SW 1271 (cell line): Measurements from ENCODE around the gene MCM9.
"Not testable (repeated sequence)": the region's sequence is repeated elsewhere in the genome, so short reads cannot be mapped to it uniquely, and the experiment has no call there.

Source experiments
- DNase-seq, 2 experiments: peaks; one replicate each; lab custom pipeline; 2025; lab: John Stamatoyannopoulos, UW

The MCM9 gene

DNA sequence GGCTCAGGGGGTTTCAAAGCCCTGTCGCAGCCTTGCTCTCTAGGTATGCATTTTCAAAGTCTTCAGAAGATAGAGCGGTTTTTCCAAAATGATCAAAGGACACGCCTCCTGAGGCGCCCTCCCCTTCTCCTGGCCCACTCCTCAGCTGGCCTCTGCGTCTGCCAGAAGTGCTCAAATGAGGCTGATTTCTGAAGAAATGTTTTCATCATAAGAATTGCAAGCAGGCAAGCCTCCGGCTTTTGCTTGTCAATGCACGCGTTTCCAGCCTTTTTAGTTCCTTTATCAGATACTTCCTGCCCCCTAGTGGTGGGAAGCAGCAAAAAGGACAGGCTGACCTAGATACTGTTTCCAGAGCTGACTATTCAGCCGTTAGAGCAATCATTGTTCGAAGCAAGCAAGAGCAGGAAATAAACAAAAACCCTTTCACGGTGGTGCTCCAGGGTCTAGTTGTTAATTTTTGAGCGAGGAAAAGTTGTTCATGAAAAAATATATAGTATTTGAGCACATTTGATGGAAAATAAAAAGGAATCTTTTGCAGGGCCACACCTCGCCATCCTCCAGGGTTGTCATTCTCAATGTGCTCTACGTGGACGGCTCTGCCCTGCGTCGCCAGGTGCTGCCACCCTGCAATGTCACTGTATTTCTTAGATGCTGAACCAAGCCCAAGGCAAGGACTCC lies 134.4 kb downstream of the MCM9 start:
- peak; percentile 18 to 68 for DNase-seq

DNA sequence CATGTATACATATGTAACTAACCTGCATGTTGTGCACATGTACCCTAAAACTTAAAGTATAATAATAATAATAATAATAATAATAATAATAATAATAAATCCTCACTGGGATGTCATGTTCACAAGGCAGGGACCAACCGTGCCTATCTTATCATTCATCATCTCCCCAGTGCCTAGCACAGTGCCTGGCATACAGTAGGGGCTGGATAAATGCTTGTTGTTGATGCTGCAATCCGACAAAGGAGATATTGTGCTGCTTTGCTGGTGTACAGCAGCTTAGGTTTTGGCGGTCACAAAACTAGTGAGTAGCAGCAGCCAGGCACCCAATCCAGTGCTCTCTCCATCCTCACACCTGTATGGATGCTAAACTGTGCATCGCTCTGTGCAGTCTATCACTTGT lies 135.1 kb downstream of the MCM9 start:
- no peak for DNase-seq

DNA sequence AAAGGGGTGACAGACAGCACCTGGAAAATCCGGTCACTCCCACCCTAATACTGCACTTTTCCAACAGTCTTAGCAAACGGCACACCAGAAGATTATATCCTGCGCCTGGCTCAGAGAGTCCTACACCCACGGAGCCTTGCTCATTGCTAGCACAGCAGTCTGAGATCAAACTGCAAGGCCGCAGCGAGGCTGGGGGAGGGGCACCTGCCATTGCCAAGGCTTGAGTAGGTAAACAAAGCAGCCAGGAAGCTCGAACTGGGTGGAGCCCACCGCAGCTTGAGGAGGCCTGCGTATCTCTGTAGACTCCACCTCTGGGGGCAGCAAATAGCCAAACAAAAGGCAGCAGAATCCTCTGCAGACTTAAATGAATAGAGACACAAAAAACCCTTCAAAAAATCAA lies 138.4 kb downstream of the MCM9 start:
- DNase-seq, result not testable (repeated sequence)

DNA sequence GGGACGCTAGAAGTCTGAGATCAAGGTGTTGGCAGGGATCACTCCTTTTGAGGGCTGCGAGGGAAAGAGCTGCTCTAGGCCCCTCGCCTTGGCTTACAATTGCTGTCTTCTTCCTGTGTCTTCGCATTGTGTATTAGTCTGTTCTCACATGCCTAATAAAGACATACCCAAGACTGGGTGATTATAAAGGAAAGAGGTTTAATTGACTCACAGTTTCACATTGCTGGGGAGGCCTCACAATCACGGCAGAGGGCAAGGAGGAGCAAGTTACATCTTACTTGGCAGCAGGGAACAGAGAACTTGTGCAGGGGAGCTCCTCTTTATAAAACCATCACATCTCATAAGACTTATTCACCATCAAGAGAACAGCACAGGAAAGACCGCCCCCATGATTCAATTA lies 143.5 kb downstream of the MCM9 start:
- DNase-seq, result no peak

DNA sequence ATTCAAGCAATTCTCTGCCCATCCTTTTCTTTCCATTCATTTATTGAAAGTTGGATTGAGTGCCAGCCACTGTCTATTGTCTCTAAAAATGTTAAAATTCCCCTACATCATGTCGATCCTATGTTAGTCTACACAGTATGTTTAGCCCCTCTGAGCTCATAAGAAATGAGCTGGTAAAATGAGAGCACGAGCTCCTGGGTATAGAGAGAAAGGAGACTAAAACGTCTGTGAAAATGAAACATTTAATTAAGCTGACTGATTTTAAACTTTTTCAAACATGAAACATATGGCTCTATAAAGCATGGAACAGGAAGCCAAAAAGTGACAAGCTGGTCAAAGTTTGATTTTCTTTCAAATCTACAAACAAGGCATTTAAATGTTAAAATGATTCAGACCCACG lies 145.0 kb downstream of the MCM9 start:
- no peak for DNase-seq

DNA sequence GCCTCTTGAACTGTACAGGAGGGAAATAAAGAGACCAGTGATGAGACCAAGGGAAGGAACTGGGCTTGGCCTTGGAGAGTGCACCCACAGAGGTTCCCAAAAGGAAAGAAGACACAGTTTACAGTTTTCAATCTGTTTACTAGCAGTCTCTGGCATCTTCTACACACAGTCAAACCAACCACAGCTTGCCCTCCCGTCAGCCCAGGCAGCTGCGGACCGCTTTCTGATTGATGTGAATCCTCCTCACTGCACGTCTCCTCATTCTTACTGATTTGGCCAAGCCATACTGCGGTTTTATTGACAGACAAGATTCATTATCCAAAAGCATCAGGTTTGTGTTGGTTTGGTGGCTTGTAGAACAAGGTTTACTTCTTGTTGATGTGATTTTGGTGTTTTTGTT lies 145.5 kb downstream of the MCM9 start:
- DNase-seq, result no peak

DNA sequence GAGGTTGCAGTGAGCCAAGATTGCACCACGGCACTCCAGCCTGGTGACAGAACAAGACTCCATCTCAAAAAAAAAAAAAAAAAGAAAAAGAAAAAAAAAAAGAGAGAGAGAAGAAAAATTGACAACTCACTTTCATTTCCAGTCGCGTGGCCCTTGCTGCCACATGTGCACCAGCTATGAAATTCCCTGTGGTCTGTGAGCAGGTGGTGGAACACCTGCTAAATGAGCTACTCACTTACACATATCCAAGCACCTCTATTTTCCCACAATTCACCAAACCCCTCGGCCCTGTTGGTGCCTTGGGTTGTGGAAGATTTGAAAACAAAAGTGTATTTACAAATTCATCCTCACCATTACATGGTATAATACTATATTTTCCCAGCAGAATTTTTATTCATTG lies 146.3 kb downstream of the MCM9 start:
- no peak for DNase-seq

DNA sequence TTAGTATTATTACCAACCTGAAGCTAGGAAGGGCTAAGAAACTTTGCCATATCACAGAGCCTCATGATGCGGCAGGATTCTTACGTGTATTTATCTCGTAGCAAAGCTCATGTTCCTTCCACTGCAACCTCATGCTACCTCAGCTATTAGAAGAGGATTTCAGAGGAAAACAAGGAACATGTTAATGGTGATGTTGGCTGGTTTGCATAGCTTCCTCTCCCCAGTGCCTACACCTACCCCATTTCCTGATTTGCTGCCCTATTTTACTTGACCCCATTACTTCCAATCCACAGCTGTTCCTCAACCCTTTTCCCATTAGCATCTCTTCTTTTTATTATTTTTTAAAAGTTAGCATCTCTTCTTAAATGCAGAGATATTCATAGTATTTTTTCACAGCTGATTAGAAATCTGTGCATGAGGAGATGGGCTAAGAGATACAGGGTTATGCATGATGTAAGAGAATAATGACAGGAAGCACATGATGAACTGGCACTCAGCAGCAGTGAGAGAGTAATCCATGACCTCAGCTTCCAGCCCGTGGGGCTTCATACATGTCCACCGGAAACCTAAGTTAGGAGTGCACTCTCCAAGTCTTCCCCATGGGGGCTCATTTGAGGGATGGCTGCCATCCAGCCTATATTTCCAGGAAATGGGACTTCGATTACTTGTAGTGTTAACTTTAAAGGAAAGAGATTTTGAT lies 147.1 kb downstream of the MCM9 start:
- no peak for DNase-seq

DNA sequence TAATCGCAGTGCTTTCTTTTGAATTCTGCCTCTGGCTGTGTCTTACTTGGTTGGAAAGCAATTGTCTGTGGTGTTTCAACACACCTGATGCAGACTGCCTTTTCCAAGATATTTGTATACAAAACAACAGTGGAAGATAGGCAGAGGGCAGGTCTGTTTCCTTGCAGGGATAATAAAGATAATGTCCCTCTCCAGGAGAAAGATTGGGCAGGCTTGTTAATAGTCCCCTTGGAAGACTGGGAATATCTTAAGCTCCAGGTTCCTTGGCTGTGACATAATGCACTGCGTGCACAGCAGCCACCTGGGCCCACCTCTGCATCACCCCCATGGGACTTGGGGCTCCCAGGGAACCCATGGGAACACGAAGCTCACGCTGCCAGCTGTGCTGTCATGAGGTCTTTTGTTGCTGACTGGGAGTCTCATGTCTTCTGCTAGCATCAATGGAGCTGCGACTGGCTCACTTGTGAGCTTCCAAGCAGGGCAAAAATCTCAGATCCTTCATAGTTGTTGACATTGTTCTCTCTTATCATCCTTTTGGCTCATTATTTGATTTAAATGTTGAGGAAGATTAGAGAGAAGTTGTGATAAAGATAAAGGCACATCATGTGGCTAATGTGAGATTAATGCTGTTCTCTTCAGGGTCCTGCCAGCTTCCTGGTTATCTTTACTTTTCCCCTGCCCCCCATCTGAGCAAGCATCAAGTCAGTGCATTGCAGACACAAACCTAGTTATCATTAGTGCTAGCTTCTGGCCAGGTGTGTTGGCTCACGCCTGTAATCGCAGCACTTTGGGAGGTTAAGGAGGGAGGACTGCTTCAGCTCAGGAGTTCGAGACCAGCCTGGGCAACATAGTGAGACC lies 148.1 kb downstream of the MCM9 start:
- DNase-seq, result no peak

DNA sequence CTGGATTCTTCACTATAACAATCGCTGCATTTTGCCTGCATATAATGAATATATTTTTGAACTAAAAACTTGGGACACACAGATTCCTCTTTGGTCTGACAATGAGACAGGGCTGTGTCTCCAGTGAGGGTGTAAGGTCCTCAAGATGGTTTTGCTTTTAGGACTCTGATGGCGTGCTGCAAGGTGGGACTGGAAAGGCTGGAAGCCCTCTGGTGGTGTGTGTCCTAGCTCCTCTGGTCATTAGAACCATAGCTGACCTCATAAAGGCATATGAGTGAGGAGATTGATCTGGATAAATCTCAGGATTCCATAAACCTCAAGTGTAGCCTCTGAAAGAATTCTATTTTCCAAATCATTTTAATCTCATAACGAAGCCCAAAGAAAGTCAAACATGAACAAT lies 149.4 kb downstream of the MCM9 start:
- DNase-seq, result no peak

DNA sequence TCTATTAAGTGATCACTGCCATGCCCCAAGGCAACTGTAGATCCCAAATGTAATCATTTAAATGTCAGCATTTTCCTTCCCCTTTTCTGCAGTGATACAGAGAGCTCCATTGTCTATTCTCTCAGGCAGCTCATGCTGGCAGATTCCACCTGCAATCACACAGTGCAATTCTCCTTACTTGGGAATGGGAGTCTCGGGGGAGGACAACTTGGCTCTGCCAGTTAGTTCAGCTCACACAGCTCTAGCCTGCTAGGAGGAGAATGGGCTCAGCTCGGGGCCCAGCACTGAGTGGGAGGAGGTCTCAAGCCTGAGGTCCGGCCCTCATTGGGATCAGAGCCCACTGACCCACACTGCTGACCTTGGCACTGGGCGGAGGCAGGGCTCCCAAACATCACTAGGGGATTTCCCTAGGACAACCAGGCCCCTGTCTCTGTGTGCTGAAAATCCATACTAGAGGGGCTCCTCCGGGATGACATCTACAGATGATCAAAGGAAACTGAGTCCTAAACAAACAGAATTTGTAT lies 150.3 kb downstream of the MCM9 start:
- DNase-seq, result no peak

DNA sequence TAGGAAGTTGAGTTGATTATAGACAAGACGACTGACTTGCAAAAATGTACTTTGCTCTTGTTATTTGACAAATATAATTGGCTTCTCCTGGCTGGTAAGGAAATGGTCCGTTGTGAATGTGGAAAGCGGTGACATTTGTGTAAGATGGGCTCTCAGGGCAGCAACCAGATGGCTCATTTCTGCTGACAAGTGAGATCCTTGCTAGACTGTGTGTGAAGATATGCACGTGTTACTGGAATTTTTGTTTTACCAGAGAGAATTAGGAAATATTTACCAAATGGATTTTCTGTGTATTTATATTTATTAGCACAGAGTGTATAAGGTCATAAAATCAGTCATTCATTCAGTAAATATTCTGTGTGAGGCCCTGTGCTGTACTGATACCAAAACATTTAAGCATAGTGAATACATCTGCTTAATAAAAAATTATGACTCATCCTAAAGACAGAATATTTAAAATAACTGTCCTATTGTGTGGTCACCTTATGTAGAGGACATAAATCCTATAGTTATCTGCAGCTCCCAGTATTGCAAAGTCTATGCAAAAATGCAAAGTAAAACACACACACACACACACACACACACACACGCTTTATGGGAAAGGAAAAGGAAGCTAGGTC lies 150.9 kb downstream of the MCM9 start:
- DNase-seq, result no peak

DNA sequence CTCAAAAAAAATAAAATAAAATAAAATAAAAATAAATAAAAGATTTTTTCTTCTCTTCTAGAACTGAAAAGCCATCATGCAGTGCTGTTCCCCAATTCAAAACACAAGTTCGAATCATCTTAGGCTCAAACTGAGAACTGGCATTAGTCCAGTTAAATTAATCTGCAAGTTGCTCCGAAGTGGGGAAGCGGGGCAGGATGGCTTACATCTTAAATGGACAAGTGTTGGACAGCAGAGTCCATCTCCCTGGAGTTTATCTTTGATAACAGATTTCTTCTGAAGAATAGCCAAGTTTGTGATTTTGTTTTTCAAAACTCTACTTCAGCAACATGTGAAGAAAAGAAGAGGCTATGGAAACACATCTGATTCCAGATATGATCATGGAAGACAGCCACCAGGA lies 152.3 kb downstream of the MCM9 start:
- no peak for DNase-seq

DNA sequence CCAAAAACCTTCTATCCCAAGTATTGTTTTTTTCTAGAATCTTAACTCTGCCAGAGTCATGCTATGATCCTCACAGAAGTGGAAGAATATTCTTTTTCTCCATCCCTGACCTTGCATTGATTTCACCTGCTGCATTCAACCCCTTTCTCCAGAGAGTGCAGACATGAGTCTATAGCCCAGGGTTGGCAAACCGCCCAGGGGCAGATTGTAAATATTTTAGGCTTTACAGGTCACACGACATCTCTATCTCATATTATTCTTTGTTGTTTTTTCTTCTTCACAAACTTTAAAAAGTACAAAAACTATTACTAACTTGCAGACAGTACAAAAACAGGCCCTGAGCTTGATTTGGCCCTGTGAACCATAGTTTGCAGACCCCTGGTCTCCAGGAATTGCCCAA lies 153.1 kb downstream of the MCM9 start:
- DNase-seq, result no peak

DNA sequence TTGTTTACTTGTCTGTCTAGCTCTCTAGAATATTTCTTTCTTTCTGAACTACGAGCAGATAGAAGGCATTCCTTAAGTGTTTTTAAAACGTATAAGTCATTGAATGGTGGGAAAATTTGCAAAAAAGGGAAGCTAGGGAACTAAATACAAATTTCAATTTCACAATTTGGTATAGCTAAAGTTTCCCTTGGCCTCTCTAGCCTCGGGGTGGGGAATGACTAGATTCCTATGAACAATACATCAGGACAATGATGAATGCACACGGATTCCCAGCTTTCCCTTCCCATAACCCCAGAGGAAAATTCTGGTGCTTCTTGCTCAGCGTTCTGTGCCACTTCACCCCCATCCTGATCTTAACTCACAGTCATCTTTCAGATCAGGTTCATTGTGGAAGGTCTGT lies 154.3 kb downstream of the MCM9 start:
- no peak for DNase-seq

DNA sequence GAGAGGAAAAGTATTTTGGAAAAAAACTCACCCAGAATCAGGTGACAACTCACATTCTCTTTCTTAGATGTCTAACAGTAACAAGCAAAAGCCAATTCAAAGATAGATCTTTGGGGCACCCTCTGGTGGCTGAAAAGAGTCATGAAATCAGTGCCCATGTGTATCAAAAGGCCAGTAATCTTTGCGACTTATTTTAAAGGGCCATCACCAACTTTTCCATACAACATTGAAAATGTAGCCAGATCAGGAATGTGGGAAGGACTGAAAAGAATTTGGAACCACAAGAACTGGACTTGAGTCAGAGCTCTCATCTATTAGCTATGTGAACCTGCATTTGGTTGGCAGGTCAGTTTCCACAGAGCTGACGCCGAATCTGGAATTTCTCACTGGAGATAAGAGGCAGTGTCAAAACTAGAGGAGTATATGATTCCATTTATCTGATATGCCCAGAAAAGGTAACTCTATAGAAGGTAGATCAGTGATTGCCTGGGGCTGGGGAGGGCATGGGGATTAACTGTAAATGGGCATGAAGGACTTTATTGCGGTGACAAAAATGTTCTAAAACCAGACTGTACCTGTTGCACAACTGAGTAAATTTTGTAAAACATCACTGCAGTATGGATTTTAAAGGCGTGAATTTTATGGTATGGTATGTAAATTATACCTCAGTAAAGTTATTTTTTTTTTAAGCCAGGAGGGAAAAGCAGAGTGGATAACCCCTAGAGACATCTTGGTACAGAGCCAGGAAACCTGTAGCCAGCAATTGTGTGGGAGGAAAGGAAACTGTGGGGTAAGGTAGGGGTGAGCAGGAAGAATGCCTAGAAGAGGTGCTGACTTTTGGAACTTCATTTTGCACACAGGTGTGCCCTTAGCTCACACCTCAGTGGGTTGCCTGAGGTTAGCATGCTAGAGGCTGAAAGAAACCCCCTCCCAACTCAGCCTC lies 158.1 kb downstream of the MCM9 start:
- peak in 1 of 2 experiments; percentile 60 for DNase-seq

DNA sequence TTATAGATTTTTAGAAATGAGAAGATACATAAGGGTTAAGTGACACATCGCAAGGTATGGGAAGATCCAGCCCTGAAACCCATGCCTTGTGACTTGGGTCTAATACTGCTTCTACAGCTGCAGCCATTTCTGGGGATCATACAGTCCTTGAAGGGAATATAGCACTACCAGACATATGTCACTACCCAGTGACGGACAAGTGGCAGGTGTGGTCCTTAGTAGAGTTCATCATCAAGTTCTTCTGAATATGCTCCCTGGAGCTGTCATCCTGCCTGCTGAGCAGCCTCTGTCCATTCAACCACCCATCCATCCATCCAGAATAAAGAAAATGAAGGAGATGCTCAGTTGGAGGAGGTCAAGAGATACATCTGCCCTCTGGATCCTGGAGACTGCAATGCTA lies 159.6 kb downstream of the MCM9 start:
- DNase-seq, result no peak

DNA sequence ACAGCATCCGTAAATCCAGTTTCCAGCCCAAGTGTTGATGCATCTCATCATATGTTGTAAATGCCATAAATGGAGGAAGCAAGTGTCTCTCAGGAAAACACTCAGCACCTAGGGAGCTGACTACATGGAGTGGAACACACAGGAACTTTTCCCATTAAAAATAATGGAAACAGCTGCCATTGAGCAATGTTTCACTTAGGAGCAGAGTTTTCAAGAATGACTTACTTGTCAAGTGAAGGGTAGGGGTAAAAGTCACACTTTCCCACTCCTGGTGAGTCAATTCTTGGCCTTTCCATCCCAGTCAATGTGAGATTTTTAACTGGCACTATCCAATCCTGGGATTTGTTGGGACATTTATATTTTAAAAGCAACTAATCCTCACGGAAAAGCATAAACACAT lies 160.4 kb downstream of the MCM9 start:
- no peak for DNase-seq

DNA sequence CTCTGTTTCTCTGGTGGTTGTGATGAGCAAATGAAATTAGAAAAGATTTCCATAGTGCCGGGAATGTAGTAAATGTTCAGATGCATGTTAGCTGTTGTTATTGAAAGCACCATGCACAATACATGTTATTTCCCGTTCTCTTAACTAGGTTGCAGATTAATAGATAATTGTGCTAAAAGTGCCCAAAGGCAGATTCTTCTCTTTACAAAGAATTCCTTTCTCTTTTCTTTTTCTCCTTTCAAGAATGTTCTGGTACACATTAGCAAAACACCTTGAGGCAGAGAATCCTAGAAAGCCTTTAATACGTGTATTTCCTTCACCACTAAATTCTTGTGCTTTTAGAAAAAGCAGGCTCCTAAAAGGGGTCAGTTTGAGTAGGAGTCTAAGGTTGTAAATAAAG lies 162.1 kb downstream of the MCM9 start:
- DNase-seq, result no peak

DNA sequence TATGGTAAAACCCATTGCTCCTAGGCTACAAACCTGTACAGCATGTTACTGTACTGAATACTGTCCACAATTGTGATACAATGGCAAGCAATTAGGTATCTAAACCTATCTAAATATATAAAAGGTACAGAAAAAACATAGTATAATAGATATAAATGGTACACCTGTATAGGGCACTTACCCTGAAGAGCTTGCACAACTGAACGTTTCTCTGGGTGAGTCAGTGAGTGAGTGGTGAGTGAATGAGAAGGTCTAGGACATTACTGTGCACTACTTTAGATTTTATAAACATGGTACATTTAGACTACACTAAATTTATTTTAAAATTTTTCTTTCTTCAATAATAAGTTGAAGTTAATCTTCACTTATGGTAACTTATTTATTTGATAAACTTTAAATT lies 163.7 kb downstream of the MCM9 start:
- no peak for DNase-seq

DNA sequence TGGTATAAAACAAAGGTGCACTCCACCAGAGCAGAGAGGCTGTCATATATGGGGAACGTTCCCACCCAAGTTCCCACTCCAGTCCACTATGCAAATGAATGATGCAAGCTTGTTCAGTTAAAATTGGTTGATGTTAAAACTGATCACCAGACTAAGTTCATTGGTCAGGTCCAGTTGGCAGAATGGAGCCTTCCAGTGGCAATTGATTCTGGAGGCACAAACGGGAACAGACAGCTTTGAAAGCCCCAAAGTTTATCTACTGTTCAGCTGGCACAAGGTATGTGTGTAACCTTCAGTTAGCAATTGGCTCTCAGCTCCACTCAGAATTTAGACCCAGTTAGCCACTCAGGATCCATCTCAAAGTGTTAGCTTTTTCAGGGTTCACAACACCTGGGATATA lies 164.1 kb downstream of the MCM9 start:
- no peak for DNase-seq
